Activated T-helper 1 cell treated with anti-CD3 and anti-CD28 coated beads, Interleukin-12 subunit alpha, Interleukin-12 subunit beta, Interleukin-2, Interleukin-4 antibody, amounts not matched to agents 30 ng/mL and 10 ng/mL and 1 ng/mL, durations not matched to agents 14 hours and 24 hours and 36 hours (primary cell): ENCODE measurements around the gene RIT2. TPM values are rescaled to one million over a fixed set of nuclear protein-coding genes. Genes with fewer than 3 reads are reported as not detected.

Source experiments
- DNase-seq: peaks from one replicate; pipeline ENCODE4 v3.0.0; 2021; ENCODE audit warnings: low spot score
- H3K27ac Mint-ChIP-seq: one replicate; pipeline ENCODE4 v1.8.0; 2021; ENCODE audit warnings: mild to moderate bottlenecking, mixed read lengths
- H3K27me3 Mint-ChIP-seq: one replicate; pipeline ENCODE4 v1.8.0; 2022; ENCODE audit warnings: mild to moderate bottlenecking, moderate library complexity, mixed read lengths; ENCODE audit not compliant: insufficient read depth
- H3K36me3 Mint-ChIP-seq: one replicate; pipeline ENCODE4 v1.8.0; 2021; ENCODE audit warnings: low read depth, mixed read lengths
- H3K4me1 Mint-ChIP-seq: one replicate; pipeline ENCODE4 v1.8.0; 2021; ENCODE audit warnings: low read depth, mixed read lengths
- H3K4me3 Mint-ChIP-seq: one replicate; pipeline ENCODE4 v1.8.0; 2021; ENCODE audit warnings: mild to moderate bottlenecking, moderate library complexity, mixed read lengths
- H3K9me3 Mint-ChIP-seq: one replicate; pipeline ENCODE4 v1.8.0; 2021; ENCODE audit warnings: mixed read lengths
- intact Hi-C: fragments of 100-400 bp; cut with micrococcal nuclease; formaldehyde crosslinking; loops from one replicate; pipeline ENCODE4 v1.15.1; 2024
- total RNA-seq: library from RNA; stranded (reverse); gene quantifications from 2 replicates; pipeline ENCODE4 v1.2.3, GENCODE V29; 2022

RIT2 gene
- total RNA-seq = not detected in 2 replicates

GRCh38 chr18:43115076-43115921 lies at the start of gene RIT2:
TSS of gene RIT2 (minus strand) at chr18:43115685.
- DNase-seq = no peak
- Mint-ChIP-seq H3K27ac (no peak within 1 kb of the TSS), H3K4me1 (no peaks in the 10 kb centered on the region), H3K36me3 (no peaks in the 10 kb centered on the region), H3K4me3 (no peak within 1 kb of the TSS), H3K9me3 (no peaks in the 10 kb centered on the region), H3K27me3 (no peaks in the 10 kb centered on the region)
- intact Hi-C loops = no loop called here

GRCh38 chr18:43161528-43161927 lies 46.0 kb upstream of the RIT2 start:
- no peak overlapping the region for H3K4me3 Mint-ChIP-seq
- H3K36me3 Mint-ChIP-seq = no peaks in the 10 kb centered on the region
- no peak overlapping the region for H3K27ac Mint-ChIP-seq
- H3K4me1 Mint-ChIP-seq = no peaks in the 10 kb centered on the region
- no peaks in the 10 kb centered on the region for H3K27me3 Mint-ChIP-seq
- peaks cover 4% of the 10 kb centered on the region for H3K9me3 Mint-ChIP-seq
- DNase-seq = no peak
- intact Hi-C loops = no loop called here

- H3K4me1 Mint-ChIP-seq = no peaks in the 10 kb centered on the region
- H3K4me3 Mint-ChIP-seq = no peak overlapping the region
- no peak for DNase-seq
- intact Hi-C loops = no loop called here
- no peaks in the 10 kb centered on the region for H3K36me3 Mint-ChIP-seq
- no peak overlapping the region for H3K27ac Mint-ChIP-seq
- H3K27me3 Mint-ChIP-seq = no peaks in the 10 kb centered on the region
- H3K9me3 Mint-ChIP-seq = peaks cover 4% of the 10 kb centered on the region
These were observed 45.0 kb upstream of the RIT2 start for GRCh38 chr18:43160509-43160908.

- Mint-ChIP-seq H3K4me1 (no peaks in the 10 kb centered on the region), H3K27me3 (no peaks in the 10 kb centered on the region)
These were observed 44.4 kb upstream of the RIT2 start for GRCh38 chr18:43159926-43160325.

GRCh38 chr18:43159086-43159770 lies 43.7 kb upstream of the RIT2 start:
- DNase-seq = no peak
- peaks cover 4% of the 10 kb centered on the region for H3K9me3 Mint-ChIP-seq
- no peak overlapping the region for H3K27ac Mint-ChIP-seq
- intact Hi-C loops = no loop called here
- H3K4me1 Mint-ChIP-seq = no peaks in the 10 kb centered on the region
- no peak overlapping the region for H3K4me3 Mint-ChIP-seq
- no peaks in the 10 kb centered on the region for H3K36me3 Mint-ChIP-seq
- no peaks in the 10 kb centered on the region for H3K27me3 Mint-ChIP-seq

More at GRCh38 chr18:43159926-43160325, 44.4 kb upstream of the RIT2 start:
- no peak overlapping the region for H3K27ac Mint-ChIP-seq
- DNase-seq = no peak
- no peaks in the 10 kb centered on the region for H3K36me3 Mint-ChIP-seq
- H3K4me3 Mint-ChIP-seq = no peak overlapping the region
- H3K9me3 Mint-ChIP-seq = peaks cover 4% of the 10 kb centered on the region
- intact Hi-C loops = no loop called here

GRCh38 chr18:43158381-43158780 lies 42.9 kb upstream of the RIT2 start:
- H3K27ac Mint-ChIP-seq = no peak overlapping the region
- H3K9me3 Mint-ChIP-seq = no peaks in the 10 kb centered on the region
- no peaks in the 10 kb centered on the region for H3K4me1 Mint-ChIP-seq
- intact Hi-C loops = no loop called here
- no peak for DNase-seq
- H3K4me3 Mint-ChIP-seq = no peak overlapping the region
- H3K27me3 Mint-ChIP-seq = no peaks in the 10 kb centered on the region
- H3K36me3 Mint-ChIP-seq = no peaks in the 10 kb centered on the region

GRCh38 chr18:43155842-43156241 lies 40.4 kb upstream of the RIT2 start:
- Mint-ChIP-seq H3K4me1 (no peaks in the 10 kb centered on the region), H3K27ac (no peak overlapping the region), H3K27me3 (no peaks in the 10 kb centered on the region), H3K9me3 (no peaks in the 10 kb centered on the region), H3K4me3 (no peak overlapping the region), H3K36me3 (no peaks in the 10 kb centered on the region)
- DNase-seq = no peak
- intact Hi-C loops = no loop called here

- Mint-ChIP-seq H3K27me3 (no peaks in the 10 kb centered on the region), H3K9me3 (no peaks in the 10 kb centered on the region), H3K36me3 (no peaks in the 10 kb centered on the region), H3K27ac (no peak overlapping the region), H3K4me1 (no peaks in the 10 kb centered on the region), H3K4me3 (no peak overlapping the region)
- no peak for DNase-seq
- intact Hi-C loops = no loop called here
These were observed 32.7 kb upstream of the RIT2 start for GRCh38 chr18:43148231-43148630.

GRCh38 chr18:43141208-43141607 lies 25.7 kb upstream of the RIT2 start:
- H3K4me3 Mint-ChIP-seq = no peak overlapping the region
- H3K9me3 Mint-ChIP-seq = peaks cover 13% of the 10 kb centered on the region
- H3K36me3 Mint-ChIP-seq = no peaks in the 10 kb centered on the region
- no peaks in the 10 kb centered on the region for H3K27me3 Mint-ChIP-seq
- intact Hi-C loops = no loop called here
- H3K4me1 Mint-ChIP-seq = no peaks in the 10 kb centered on the region
- no peak overlapping the region for H3K27ac Mint-ChIP-seq
- no peak for DNase-seq

GRCh38 chr18:43139288-43139946 lies 23.9 kb upstream of the RIT2 start:
- Mint-ChIP-seq H3K27ac (no peak overlapping the region), H3K4me3 (no peak overlapping the region), H3K9me3 (peaks cover 13% of the 10 kb centered on the region), H3K36me3 (no peaks in the 10 kb centered on the region), H3K4me1 (no peaks in the 10 kb centered on the region), H3K27me3 (no peaks in the 10 kb centered on the region)
- no peak for DNase-seq
- intact Hi-C loops = no loop called here

- intact Hi-C loops = no loop called here
- Mint-ChIP-seq H3K9me3 (peaks cover 6% of the 10 kb centered on the region), H3K27me3 (no peaks in the 10 kb centered on the region)
These were observed 19.4 kb upstream of the RIT2 start for GRCh38 chr18:43134876-43135275.

GRCh38 chr18:43130716-43131260 lies 15.3 kb upstream of the RIT2 start:
- Mint-ChIP-seq H3K27ac (no peak overlapping the region), H3K9me3 (no peaks in the 10 kb centered on the region), H3K36me3 (no peaks in the 10 kb centered on the region), H3K4me1 (no peaks in the 10 kb centered on the region), H3K4me3 (no peak overlapping the region), H3K27me3 (no peaks in the 10 kb centered on the region)
- no peak for DNase-seq
- intact Hi-C loops = no loop called here

More at GRCh38 chr18:43134876-43135275, 19.4 kb upstream of the RIT2 start:
- H3K27ac Mint-ChIP-seq = no peak overlapping the region
- no peak for DNase-seq
- no peaks in the 10 kb centered on the region for H3K36me3 Mint-ChIP-seq
- H3K4me1 Mint-ChIP-seq = no peaks in the 10 kb centered on the region
- no peak overlapping the region for H3K4me3 Mint-ChIP-seq
